Middle frontal gyrus (tissue), 1 donor: ENCODE results near the gene NCSTN.
A peak's percentile ranks its signal among the peaks of the same experiment; 100 is the strongest.
"Not testable (repeated sequence)": the region's sequence is repeated elsewhere in the genome, so short reads cannot be mapped to it uniquely, and the experiment has no call there.

Source experiments
- DNase-seq: peaks from one replicate; pipeline ENCODE4 v3.0.0-alpha.2; 2015; ENCODE audit warnings: low spot score; ENCODE audit errors: extremely low spot score

The NCSTN gene

GRCh38 chr1:160370561-160371345 lies 27.6 kb downstream of the NCSTN start:
- DNase-seq, result no peak

- DNase-seq, result no peak
Observed at GRCh38 chr1:160371346-160371631, 28.1 kb downstream of the NCSTN start.

DNA sequence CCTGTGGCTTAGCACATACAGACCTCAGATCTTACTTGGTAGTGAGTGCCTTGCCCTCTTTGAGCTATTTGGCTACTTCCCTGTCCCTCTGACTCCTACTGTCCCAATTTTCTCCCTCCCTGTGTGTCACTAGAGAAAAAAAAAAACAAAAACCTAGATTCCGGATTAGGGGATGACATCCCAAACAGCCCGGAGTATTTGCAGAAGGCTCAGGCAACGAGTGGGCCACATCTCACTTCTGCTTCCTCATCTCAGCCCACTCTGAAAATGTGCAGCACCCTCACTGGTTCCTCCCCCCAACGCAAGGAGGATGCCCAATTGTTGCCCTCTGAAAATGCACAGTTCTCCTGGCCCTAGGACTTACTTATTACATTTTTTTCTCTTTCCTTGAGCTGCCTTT lies 28.6 kb downstream of the NCSTN start:
- no peak for DNase-seq

DNA sequence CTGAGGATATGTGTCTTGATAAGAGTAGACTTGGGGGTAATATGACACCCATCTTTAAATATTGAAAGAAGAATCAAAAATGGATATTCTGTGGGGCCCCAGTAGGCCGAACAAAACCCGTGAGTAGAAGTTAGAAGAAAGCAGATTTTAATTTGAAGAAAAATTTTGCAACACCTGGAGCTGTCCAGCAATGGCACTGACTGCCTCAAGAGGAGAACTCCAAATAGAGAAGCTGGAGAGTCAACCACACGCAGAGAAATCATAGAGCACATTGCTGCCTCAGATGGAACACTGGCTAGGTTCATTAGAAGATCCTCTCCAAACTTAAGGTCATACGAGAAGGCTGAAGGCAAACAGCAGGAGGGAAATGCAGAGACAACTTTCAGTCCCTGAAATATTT lies 30.5 kb downstream of the NCSTN start:
- DNase-seq, result no peak

DNA sequence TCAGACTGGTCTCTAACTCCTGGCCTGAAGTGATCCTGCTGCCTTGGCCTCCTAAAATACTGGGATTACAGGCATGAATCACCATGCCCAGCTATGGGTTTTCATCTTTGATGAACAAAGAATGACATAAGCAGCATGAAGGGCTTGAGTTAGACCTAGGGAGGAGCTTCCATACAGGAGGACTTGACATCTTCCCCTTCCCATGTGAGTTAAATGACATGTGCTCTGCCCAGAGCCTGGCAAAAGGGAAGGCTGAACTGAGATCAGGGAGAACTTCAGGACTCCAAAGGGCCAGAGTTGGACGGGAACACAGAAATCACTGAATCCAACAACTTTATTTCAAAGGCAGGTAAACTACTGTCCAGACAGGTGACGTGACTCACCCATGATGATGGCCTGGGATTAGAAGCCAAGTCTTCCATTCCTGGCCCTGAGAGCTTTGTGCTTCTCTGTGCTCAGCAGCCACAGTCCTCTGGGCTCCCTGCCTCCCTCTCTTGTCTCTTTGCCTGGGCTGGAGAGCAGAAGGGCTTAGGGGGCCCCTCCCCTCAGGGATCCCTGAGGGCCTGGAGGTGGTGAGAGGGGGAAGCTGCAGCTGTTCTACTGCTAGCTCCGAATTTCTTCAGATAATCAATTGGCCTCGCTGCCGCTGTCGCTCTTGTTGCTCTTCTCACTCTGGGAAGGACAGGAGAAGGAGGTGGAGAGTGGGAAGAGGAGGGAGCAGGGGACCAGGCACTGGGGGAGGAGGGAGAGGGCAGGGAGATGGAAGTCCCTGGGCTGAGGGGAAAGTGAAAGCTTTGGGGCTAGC lies 31.3 kb downstream of the NCSTN start:
- no peak for DNase-seq

GRCh38 chr1:160375788-160376524 lies 32.8 kb downstream of the NCSTN start:
- DNase-seq, result no peak

GRCh38 chr1:160376525-160377131 lies 33.4 kb downstream of the NCSTN start:
- DNase-seq, result peak; percentile 42

GRCh38 chr1:160377585-160378206 lies 34.5 kb downstream of the NCSTN start:
- DNase-seq, result no peak

- DNase-seq, result not testable (repeated sequence)
Observed at GRCh38 chr1:160384812-160385211, 41.6 kb downstream of the NCSTN start.

DNA sequence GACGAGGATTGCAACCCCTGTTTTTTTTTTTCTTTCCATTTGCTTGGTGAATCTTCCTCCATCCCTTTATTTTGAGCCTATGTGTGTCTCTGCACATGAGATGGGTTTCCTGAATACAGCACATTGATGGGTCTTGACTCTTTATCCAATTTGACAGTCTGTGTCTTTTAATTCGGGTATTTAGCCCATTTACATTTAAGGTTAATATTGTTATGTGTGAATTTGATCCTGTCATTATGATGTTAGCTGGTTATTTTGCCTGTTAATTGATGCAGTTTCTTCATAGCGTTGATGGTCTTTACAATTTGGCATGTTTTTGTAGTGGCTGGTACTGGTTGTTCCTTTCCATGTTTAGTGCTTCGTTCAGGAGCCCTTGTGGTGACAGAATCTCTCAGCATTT lies 45.2 kb downstream of the NCSTN start:
- not testable (repeated sequence) for DNase-seq

DNA sequence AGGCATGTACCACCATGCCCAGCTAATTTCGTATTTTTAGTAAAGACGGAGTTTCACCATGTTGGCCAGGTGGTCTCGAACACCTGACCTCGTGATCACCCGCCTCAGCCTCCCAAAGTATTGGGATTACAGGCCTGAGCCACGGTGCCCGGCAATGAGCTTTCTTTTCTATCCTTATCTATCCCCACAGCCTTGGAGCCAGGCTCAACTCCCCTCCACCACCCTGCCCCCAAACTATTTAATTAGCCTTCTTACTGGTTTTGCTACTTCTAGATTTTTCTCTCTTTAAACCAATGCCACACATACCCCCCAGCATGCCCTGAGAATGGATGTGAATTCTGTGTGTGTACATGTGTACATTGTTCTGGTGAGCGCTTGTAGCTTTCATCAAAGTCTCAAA lies 51.5 kb downstream of the NCSTN start:
- no peak for DNase-seq

- no peak for DNase-seq
Observed at GRCh38 chr1:160397651-160398050, 54.5 kb downstream of the NCSTN start.

- no peak for DNase-seq
Observed at GRCh38 chr1:160398823-160399222, 55.6 kb downstream of the NCSTN start.

DNA sequence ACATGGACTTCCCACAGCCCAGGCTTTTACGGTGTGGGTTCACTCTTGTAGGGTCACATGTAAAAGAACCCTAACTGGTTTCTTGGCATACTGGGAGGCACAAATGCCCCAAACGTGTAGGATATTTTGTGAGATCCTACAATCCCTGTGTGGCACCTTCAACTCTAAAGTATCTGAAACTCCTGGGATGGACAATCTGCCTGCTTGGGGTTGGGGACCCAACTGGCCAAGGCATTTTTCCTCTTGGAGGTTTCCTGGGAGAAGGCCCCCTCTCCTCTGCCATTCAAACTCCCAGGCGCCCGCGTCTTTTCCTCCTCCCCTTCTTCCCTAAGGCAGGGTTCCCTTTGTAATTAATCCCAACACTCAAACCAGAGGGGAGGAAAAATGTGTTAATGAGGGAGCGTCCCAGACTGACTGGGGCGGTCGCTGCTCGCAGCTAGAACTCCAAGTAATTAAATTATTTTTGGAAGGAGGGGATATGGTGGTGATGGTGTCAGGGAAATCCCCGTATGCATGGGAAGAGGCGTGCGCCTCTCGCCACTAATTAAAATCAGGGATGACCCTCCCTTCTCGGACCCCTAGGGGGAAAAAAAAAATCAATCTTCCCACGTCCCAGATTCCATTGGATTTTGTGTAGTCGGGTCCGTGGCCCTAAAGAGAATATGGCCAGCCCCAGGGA lies 56.5 kb downstream of the NCSTN start:
- no peak for DNase-seq

DNA sequence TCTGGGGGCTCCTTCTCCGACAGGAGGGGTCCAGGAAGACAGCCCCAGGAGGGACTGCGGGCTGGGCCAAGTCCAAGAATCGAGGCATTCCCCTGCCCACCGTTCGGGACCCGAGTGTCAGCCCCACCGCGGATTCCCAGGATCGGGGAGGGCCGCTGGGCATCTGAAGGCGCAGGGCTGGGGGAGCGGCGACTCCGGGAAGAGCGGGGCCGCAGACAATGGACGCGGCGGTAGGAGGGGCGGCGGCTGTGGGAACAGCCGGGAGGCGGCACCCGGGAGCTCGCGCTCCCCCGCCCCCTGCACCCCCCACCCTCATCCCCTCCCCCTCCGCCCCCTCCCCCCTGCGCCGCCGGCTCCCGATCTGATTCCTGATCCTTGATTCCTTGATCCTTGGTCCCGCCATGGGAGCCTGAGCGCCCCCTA lies 57.1 kb downstream of the NCSTN start, which contains the start of gene VANGL2:
Gene VANGL2, plus strand, starts transcription at position 342 of the 423 bp plus-strand sequence. CDS start 15,274 bp downstream, outside the sequence.
- peak; percentile 42 for DNase-seq

- DNase-seq, result no peak
Observed at GRCh38 chr1:160400646-160401486, 57.7 kb downstream of the NCSTN start.

DNA sequence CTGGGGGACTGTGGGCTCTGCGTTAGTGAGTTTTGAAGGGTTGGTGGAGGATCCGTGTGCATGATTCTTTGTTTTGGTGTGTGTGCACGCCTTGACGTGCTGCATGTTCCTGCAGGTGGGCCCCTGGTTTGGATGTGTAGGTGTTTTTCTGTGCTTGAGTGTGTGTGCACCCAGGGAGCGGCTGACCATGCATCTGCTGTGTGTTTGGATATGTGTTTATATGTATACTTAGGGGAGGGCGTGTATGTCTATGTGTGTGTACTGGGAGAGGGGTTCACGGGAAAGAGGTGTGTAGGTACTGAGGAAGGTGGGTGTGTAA lies 58.3 kb downstream of the NCSTN start:
- no peak for DNase-seq

GRCh38 chr1:160402001-160402795 lies 59.0 kb downstream of the NCSTN start:
- DNase-seq, result no peak

GRCh38 chr1:160403244-160403643 lies 60.1 kb downstream of the NCSTN start:
- DNase-seq, result no peak
